Mesothelial cell of epicardium (in vitro differentiated cells): Measurements from ENCODE around the gene CCDC152. TPM values are rescaled to one million over a fixed set of nuclear protein-coding genes. Genes with fewer than 3 reads are reported as not detected.
"Not testable (repeated sequence)": the region's sequence is repeated elsewhere in the genome, so short reads cannot be mapped to it uniquely, and the experiment has no call there.

Source experiments
- DNase-seq, 2 experiments: peaks; one replicate each; pipeline ENCODE4 v3.0.0; 2021; ENCODE audit warnings: low spot score in 2 of 2; ENCODE audit not compliant: unreplicated experiment in 2 of 2
- H3K27ac Mint-ChIP-seq: 2 replicates; pipeline ENCODE4 v1.8.0; 2021; ENCODE audit warnings: mixed read lengths
- H3K27me3 Mint-ChIP-seq: 2 replicates; pipeline ENCODE4 v1.8.0; 2021; ENCODE audit warnings: low read depth, mixed read lengths
- H3K36me3 Mint-ChIP-seq: 2 replicates; pipeline ENCODE4 v1.8.0; 2021; ENCODE audit warnings: mixed read lengths
- H3K4me1 Mint-ChIP-seq: 2 replicates; pipeline ENCODE4 v1.8.0; 2021; ENCODE audit warnings: mixed read lengths
- H3K4me3 Mint-ChIP-seq: 2 replicates; pipeline ENCODE4 v1.8.0; 2021; ENCODE audit warnings: mild to moderate bottlenecking, moderate library complexity, mixed read lengths
- H3K9me3 Mint-ChIP-seq: 2 replicates; pipeline ENCODE4 v1.8.0; 2021; ENCODE audit warnings: mixed read lengths
- CTCF ChIP-seq: fragments of 200-600 bp; sonication (generic); IDR thresholded peaks from one replicate; pipeline ENCODE4 v1.5.0; 2021; ENCODE audit warnings: antibody characterized with exemption; ENCODE audit not compliant: unreplicated experiment
- total RNA-seq: library from RNA; stranded (reverse); gene quantifications from 3 replicates; pipeline ENCODE4 v1.2.1, GENCODE V29; 2021

The CCDC152 gene
- total RNA-seq, 1 donor from 2014 or later: not detected

- no peak overlapping the region for H3K4me3 Mint-ChIP-seq
- H3K36me3 Mint-ChIP-seq: no peaks in the 10 kb centered on the region
- H3K9me3 Mint-ChIP-seq: peaks cover 14% of the 10 kb centered on the region
- DNase-seq: no peak
- no peak overlapping the region for H3K27ac Mint-ChIP-seq
- H3K27me3 Mint-ChIP-seq: no peaks in the 10 kb centered on the region
- peaks cover 13% of the 10 kb centered on the region for H3K4me1 Mint-ChIP-seq
- no peak for TF ChIP-seq CTCF
These were observed 84.4 kb downstream of the CCDC152 start for GRCh38 chr5:42840842-42841567.

- TF ChIP-seq CTCF: no peak
- H3K4me3 Mint-ChIP-seq: no peak overlapping the region
- peaks cover 13% of the 10 kb centered on the region for H3K4me1 Mint-ChIP-seq
- no peak for DNase-seq
- H3K27me3 Mint-ChIP-seq: no peaks in the 10 kb centered on the region
- peaks cover 14% of the 10 kb centered on the region for H3K9me3 Mint-ChIP-seq
- no peak overlapping the region for H3K27ac Mint-ChIP-seq
- no peaks in the 10 kb centered on the region for H3K36me3 Mint-ChIP-seq
These were observed 86.5 kb downstream of the CCDC152 start for GRCh38 chr5:42842921-42843641.

- DNase-seq: no peak
- H3K27ac Mint-ChIP-seq: no peak overlapping the region
These were observed 87.2 kb downstream of the CCDC152 start for GRCh38 chr5:42843675-42844292.

GRCh38 chr5:42844408-42844807, 87.8 kb downstream of the CCDC152 start:
- H3K27ac Mint-ChIP-seq, H3K36me3 Mint-ChIP-seq, H3K27me3 Mint-ChIP-seq, DNase-seq, H3K4me3 Mint-ChIP-seq: not testable (repeated sequence)
- peaks cover 14% of the 10 kb centered on the region for H3K9me3 Mint-ChIP-seq
- peaks cover 10% of the 10 kb centered on the region for H3K4me1 Mint-ChIP-seq

More at GRCh38 chr5:42843675-42844292, 87.2 kb downstream of the CCDC152 start:
- H3K4me3 Mint-ChIP-seq: no peak overlapping the region
- peaks cover 13% of the 10 kb centered on the region for H3K4me1 Mint-ChIP-seq
- no peaks in the 10 kb centered on the region for H3K36me3 Mint-ChIP-seq
- peaks cover 14% of the 10 kb centered on the region for H3K9me3 Mint-ChIP-seq
- H3K27me3 Mint-ChIP-seq: no peaks in the 10 kb centered on the region
- TF ChIP-seq CTCF: no peak

- H3K4me3 Mint-ChIP-seq: no peak overlapping the region
- no peaks in the 10 kb centered on the region for H3K27me3 Mint-ChIP-seq
- H3K9me3 Mint-ChIP-seq: peaks cover 4% of the 10 kb centered on the region
- no peak for TF ChIP-seq CTCF
- no peak for DNase-seq
- no peaks in the 10 kb centered on the region for H3K36me3 Mint-ChIP-seq
- H3K27ac Mint-ChIP-seq: no peak overlapping the region
- peaks cover 8% of the 10 kb centered on the region for H3K4me1 Mint-ChIP-seq
These were observed 91.9 kb downstream of the CCDC152 start for GRCh38 chr5:42848545-42848944.

- Mint-ChIP-seq H3K27ac (no peak overlapping the region), H3K4me3 (no peak overlapping the region), H3K27me3 (no peaks in the 10 kb centered on the region), H3K9me3 (no peaks in the 10 kb centered on the region), H3K36me3 (no peaks in the 10 kb centered on the region), H3K4me1 (peaks cover 21% of the 10 kb centered on the region)
- no peak for DNase-seq
- no peak for TF ChIP-seq CTCF
These were observed 94.9 kb downstream of the CCDC152 start for GRCh38 chr5:42851481-42851880.
